D721Med (cell line): ENCODE measurements around the gene PNO1.

ENCODE experiments used
- DNase-seq: peaks from one replicate; pipeline ENCODE4 v3.0.0; 2011; ENCODE audit warnings: low spot score; ENCODE audit not compliant: insufficient read length
- FAIRE-seq: peaks from 2 replicates; lab custom pipeline; 2011; peaks lifted over from hg19 to GRCh38; lab: Jason Lieb, UNC
- CTCF ChIP-seq: IDR thresholded peaks from 2 replicates; pipeline ENCODE4 v1.5.1; 2012; ENCODE audit warnings: mild to moderate bottlenecking, control low read depth; ENCODE audit not compliant: insufficient read depth; ENCODE audit errors: missing control alignments

Gene PNO1

DNA sequence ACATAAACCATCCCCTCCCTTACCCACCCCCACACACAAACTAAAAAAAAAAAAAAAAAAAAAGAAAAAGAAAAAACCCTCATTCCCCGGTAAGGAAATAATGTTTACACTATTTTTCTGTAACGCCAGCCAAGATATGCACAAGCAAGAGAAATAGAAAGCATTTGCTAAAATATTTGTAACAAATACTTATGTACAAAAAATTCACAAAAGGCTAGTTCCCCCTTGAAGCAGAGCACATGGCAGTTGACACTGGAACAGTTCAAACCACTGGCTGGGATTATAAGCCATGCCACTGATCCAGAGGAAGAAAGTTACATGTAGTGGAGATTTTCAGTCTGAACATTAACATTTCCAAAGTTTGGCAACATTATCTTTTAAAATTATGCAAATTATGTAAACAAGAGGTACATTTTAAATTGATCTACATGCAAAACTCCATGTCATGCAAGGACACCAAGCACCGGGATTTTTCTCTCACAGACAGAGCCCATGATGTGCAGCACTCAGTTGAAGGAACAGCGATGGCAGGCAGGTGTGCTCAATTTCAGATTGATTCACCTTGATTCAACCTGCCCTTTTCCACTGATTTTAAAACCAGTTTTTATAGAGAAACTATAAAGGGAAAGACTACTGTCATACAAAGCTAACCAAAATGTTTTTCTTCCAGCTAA, 21.4 kb downstream of the PNO1 start:
- no peak for TF ChIP-seq CTCF
- FAIRE-seq (no peak), DNase-seq (no peak)

- FAIRE-seq (no peak), DNase-seq (no peak)
- TF ChIP-seq CTCF = no peak
These were observed 25.2 kb downstream of the PNO1 start for GRCh38 chr2:68182902-68183301.

- FAIRE-seq = no peak
- TF ChIP-seq CTCF = peak; percentile 57
- no peak for DNase-seq
These were observed 28.0 kb downstream of the PNO1 start for GRCh38 chr2:68185541-68186164.

DNA sequence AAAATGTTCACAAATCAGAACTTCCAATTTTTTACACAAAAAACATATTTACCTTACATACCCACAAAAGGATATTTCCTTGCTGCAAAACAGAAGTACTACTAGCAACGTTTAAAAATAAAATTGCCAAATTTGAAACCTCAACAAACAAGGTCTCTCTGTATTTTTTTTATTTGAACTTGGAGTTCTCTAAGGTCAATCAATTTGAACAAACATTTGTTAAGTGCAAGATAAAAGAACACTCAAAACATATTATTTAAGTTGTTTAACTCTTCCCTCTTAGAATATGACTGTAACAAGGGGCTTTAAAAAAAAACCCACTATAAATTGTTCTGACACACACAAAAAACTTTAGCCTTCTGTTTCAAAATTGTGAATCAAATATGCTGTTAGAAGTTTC, 29.6 kb downstream of the PNO1 start:
- no peak for TF ChIP-seq CTCF
- no peak for DNase-seq
- FAIRE-seq = no peak

- no peak for TF ChIP-seq CTCF
- DNase-seq (no peak), FAIRE-seq (peak; percentile 98)
These were observed 31.1 kb downstream of the PNO1 start for GRCh38 chr2:68188831-68189230.

GRCh38 chr2:68189991-68190784, 32.5 kb downstream of the PNO1 start:
- DNase-seq (no peak), FAIRE-seq (no peak)
- TF ChIP-seq CTCF = no peak
